ENCODE results near the gene IL31.

DNA sequence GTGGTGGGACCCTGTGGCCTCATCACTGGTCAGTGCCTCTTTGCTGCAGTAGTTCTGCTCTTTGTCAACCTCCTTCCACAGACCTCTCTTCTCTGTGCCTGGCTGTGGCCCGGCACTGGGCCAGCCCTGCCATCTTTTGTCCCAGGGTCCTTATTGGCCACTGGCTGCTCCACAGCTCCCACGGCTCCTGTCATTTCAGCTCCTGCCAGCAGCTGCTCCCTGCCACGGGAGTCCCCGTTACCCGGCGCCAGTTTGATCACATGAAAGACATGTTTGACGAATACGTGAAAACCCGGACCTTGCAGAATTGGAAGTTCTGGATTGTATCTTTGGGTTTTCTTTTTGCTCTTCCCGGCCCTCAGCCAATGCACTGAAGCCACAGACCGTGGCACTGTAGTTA lies 35.4 kb downstream of the IL31 start:
- no peak for TF ChIP-seq CTCF (IDR thresholded peaks at IDR 0.05)
- TF ChIP-seq POLR2A (IDR thresholded peaks at IDR 0.05) = no peak
